ENCODE results near the gene ARFGEF3. TPM values are rescaled to one million over a fixed set of nuclear protein-coding genes. Genes with fewer than 3 reads are reported as not detected.

The ARFGEF3 gene, protein sequence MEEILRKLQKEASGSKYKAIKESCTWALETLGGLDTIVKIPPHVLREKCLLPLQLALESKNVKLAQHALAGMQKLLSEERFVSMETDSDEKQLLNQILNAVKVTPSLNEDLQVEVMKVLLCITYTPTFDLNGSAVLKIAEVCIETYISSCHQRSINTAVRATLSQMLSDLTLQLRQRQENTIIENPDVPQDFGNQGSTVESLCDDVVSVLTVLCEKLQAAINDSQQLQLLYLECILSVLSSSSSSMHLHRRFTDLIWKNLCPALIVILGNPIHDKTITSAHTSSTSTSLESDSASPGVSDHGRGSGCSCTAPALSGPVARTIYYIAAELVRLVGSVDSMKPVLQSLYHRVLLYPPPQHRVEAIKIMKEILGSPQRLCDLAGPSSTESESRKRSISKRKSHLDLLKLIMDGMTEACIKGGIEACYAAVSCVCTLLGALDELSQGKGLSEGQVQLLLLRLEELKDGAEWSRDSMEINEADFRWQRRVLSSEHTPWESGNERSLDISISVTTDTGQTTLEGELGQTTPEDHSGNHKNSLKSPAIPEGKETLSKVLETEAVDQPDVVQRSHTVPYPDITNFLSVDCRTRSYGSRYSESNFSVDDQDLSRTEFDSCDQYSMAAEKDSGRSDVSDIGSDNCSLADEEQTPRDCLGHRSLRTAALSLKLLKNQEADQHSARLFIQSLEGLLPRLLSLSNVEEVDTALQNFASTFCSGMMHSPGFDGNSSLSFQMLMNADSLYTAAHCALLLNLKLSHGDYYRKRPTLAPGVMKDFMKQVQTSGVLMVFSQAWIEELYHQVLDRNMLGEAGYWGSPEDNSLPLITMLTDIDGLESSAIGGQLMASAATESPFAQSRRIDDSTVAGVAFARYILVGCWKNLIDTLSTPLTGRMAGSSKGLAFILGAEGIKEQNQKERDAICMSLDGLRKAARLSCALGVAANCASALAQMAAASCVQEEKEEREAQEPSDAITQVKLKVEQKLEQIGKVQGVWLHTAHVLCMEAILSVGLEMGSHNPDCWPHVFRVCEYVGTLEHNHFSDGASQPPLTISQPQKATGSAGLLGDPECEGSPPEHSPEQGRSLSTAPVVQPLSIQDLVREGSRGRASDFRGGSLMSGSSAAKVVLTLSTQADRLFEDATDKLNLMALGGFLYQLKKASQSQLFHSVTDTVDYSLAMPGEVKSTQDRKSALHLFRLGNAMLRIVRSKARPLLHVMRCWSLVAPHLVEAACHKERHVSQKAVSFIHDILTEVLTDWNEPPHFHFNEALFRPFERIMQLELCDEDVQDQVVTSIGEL (N-terminal part only)
- total RNA-seq (2022; extraction: Qiagen RNA extraction), result 0.47 to 0.65 TPM (median 0.53 TPM) in 5 replicates

DNA sequence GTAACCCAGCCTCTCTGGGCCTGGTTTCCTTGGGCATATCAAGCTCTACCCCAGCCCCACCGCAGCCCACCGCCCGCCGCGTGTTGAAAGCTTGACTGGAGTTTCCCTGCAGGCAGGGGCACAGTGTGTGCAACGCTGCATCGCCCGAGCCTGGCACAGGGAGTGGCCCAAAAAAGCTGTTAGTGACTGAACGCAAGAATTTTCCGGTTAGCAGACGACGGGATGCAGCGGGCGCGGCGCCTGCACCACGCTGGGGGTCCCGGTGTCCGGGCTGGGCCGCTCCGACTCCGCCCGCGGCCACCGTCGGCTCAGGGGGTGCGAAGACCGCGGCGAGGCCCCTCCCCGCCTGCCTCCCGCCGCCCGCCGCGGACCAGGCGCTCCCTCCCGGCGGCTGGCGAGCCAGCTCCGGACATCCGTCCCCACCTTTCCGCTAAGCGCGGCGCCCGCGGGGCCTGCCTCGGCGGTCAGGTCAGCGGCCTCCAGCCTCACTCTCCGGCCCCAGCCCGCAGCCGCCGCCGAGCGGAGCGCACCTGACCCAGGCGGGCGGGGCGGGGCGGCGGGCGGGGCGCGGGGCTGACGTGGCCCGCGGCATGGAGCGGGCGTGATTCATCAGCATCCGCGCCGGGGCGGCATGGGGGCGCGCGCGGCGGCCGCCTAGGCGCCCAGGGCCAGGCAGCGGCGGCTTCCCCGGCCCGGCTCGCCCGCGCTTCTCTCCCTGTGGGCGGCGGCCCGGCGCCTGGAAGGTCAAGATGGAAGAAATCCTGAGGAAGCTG, at the start of gene ARFGEF3:
Gene ARFGEF3, plus strand, starts transcription at position 602 of the 773 bp plus-strand sequence. Its CDS starts 148 bp downstream, at position 750.

DNA sequence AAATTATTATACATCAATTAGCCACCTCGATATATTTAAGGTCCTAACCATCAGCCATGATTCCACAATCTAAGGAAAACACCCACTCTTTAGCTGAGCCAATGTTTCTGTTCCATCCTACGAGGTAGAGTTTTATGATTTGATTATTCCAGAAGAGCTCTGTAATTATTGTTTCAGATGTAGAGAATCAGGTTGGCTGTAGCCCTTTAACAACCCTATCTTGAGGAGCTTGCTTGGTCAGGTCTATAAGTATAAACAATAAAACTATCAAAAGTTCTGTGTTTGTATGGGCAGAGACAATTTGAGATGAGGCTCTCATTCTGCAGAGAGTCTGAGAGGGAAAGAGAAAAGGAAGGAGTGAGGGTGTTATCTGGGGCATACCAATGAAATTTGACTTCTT, 56.7 kb downstream of the ARFGEF3 start, which contains the start of gene PBOV1:
Gene PBOV1, minus strand, starts transcription at position 43 of the 400 bp plus-strand sequence. CDS start 96 bp downstream, outside the sequence.

DNA sequence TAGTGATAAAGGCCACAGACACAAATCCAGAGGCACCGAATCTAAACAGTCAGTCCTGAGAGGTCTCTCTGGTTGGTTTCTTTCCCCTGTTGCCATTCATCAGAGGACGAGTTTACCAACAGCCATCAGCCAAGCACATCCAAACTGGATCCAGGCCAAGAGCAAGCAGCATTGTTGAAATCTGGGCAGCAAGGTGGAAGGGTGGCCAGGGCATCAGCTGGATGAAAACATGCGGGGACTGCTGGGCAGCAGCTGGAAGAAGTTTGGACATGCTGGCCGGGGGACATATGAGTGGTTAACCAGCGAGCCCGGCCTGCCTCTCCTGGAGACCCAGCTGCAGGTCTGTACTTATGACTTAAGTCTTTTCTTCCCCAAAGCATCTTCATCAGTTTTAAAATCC, 216.1 kb downstream of the ARFGEF3 start, which contains the start of gene SMIM28:
Gene SMIM28, plus strand, starts transcription at position 62 of the 400 bp plus-strand sequence. Its CDS starts 168 bp downstream, at position 230.

Other genes starting within 250 kb of the ARFGEF3 start
- gene PERP, start 54.5 kb upstream of the ARFGEF3 start, total RNA-seq (2022; extraction: Qiagen RNA extraction), result 85.2 to 91.7 TPM (median 85.9 TPM) in 5 replicates
- gene PBOV1, start 56.6 kb downstream of the ARFGEF3 start, total RNA-seq (2022; extraction: Qiagen RNA extraction), result not detected in 5 replicates
- gene SMIM28, start 216.0 kb downstream of the ARFGEF3 start, total RNA-seq (2022; extraction: Qiagen RNA extraction), result not detected in 5 replicates
- gene HEBP2, start 242.3 kb downstream of the ARFGEF3 start, total RNA-seq (2022; extraction: Qiagen RNA extraction), result 16.0 to 37.1 TPM (median 36.2 TPM) in 5 replicates

Measured in A549 treated with CORT108297 at 1 μM for 4 hours (cell line).